ENCODE results near the gene CCN5.
A peak's percentile ranks its signal among the peaks of the same experiment; 100 is the strongest.

Gene CCN5

GRCh38 chr20:44736170-44737021 lies 21.2 kb downstream of the CCN5 start (continued):
- TF ChIP-seq ZNF473 (tag by site-specific recombination; IDR thresholded peaks at IDR 0.05) (no peak), ZNF239 (tag by site-specific recombination; IDR thresholded peaks at IDR 0.05) (no peak), SP2 (tag by site-specific recombination; IDR thresholded peaks at IDR 0.05) (peak; percentile 56), ZNF692 (tag by site-specific recombination; IDR thresholded peaks at IDR 0.05) (no peak), ZNF510 (tag by site-specific recombination; IDR thresholded peaks at IDR 0.05; ENCODE audit: insufficient replicate concordance) (no peak)

- no peak overlapping the region for H3K4me3 ChIP-seq (ENCODE audit: low read depth, low read length)
- no peaks in the 10 kb centered on the region for H3K36me3 ChIP-seq (ENCODE audit: control insufficient read depth in 2 of 2, insufficient read depth in 1 of 2, low read length in 2 of 2)
- ChIA-PET CTCF (interaction anchor here (0.8 to 3.6 kb wide), 4 partner anchors 10 to 130 kb away, joined by 5 to 21 read pairs (median 8); no protein-coding TSS in a partner anchor), POLR2A (no interaction called here)
- no peak for TF ChIP-seq ZNF174 (tag by site-specific recombination; IDR thresholded peaks at IDR 0.05)
- no peak for TF ChIP-seq ZNF211 (tag by site-specific recombination; IDR thresholded peaks at IDR 0.05; ENCODE audit: low read depth)
- TF ChIP-seq EGR2 (tag by site-specific recombination; IDR thresholded peaks at IDR 0.05; ENCODE audit: low read depth), result no peak
- no peak for TF ChIP-seq HIC1 (tag by site-specific recombination; IDR thresholded peaks at IDR 0.05)
- no peak for TF ChIP-seq ZNF138 (tag by site-specific recombination; IDR thresholded peaks at IDR 0.05; ENCODE audit: borderline replicate concordance)
- no peak for TF ChIP-seq OVOL3 (tag by site-specific recombination; IDR thresholded peaks at IDR 0.05)
- TF ChIP-seq KLF7 (tag by site-specific recombination; IDR thresholded peaks at IDR 0.05; ENCODE audit: borderline replicate concordance), result no peak
- TF ChIP-seq ZNF274 (IDR thresholded peaks at IDR 0.05; ENCODE audit: low read length), result no peak
- no peak for TF ChIP-seq ZNF274 (tag by site-specific recombination; IDR thresholded peaks at IDR 0.05; ENCODE audit: borderline replicate concordance)
- TF ChIP-seq KLF17 (tag by site-specific recombination; IDR thresholded peaks at IDR 0.05), result no peak
- no peak for TF ChIP-seq KLF8 (tag by site-specific recombination; IDR thresholded peaks at IDR 0.05)
- no peak for TF ChIP-seq KLF1 (tag by site-specific recombination; IDR thresholded peaks at IDR 0.05)
- TF ChIP-seq OSR2 (tag by site-specific recombination; IDR thresholded peaks at IDR 0.05), result no peak
- no peak for TF ChIP-seq KLF16 (tag by site-specific recombination; IDR thresholded peaks at IDR 0.05)
- TF ChIP-seq MEIS1 (CRISPR knock-in tag; IDR thresholded peaks at IDR 0.05; ENCODE audit: borderline replicate concordance), result no peak
- TF ChIP-seq IKZF3 (tag by site-specific recombination; IDR thresholded peaks at IDR 0.05), result no peak
- no peak for TF ChIP-seq ZNF140 (tag by site-specific recombination; IDR thresholded peaks at IDR 0.05)
- no peak for TF ChIP-seq ZNF155 (tag by site-specific recombination; IDR thresholded peaks at IDR 0.05)
- no peaks in the 10 kb centered on the region for H3K9me3 ChIP-seq (ENCODE audit: control insufficient read depth, insufficient read depth, low read depth, low read length)
- H3K27ac ChIP-seq (ENCODE audit: extremely low read depth, low read depth, low read length), result no peak overlapping the region
- H3K4me1 ChIP-seq (ENCODE audit: control insufficient read depth, insufficient read depth, low read length), result no peaks in the 10 kb centered on the region
These were observed 21.9 kb downstream of the CCN5 start for GRCh38 chr20:44737116-44737515.
